Liver (tissue), 9 donors: ENCODE data around the gene NTM. TPM values are rescaled to one million over a fixed set of nuclear protein-coding genes. Genes with fewer than 3 reads are reported as not detected.

Source experiments
- DNase-seq: peaks from one replicate; pipeline ENCODE4 v3.0.0-alpha.2; 2017; ENCODE audit warnings: low spot score
- H3K27ac ChIP-seq, 2 donors: one replicate each; pipeline ENCODE4 v1.7.0; 2013; ENCODE audit warnings: inconsistent platforms in 2 of 2, low read length in 2 of 2, control low read depth in 1 of 2, low read depth in 1 of 2, mild to moderate bottlenecking in 1 of 2
- H3K27me3 ChIP-seq, 4 donors: one replicate each; pipeline versions ENCODE4 v1.6.1 to v1.7.0; 2013; ENCODE audit warnings: low read length in 3 of 4, inconsistent platforms in 1 of 4, mild to moderate bottlenecking in 1 of 4, moderate library complexity in 1 of 4; ENCODE audit not compliant: control insufficient read depth in 4 of 4, insufficient read depth in 4 of 4
- H3K36me3 ChIP-seq, 4 donors: one replicate each; pipeline versions ENCODE4 v1.6.1 to v1.7.0; 2013; ENCODE audit warnings: low read length in 3 of 4, mild to moderate bottlenecking in 3 of 4, low read depth in 1 of 4, moderate library complexity in 1 of 4; ENCODE audit not compliant: control insufficient read depth in 4 of 4, insufficient read depth in 3 of 4
- H3K4me1 ChIP-seq, 4 donors: one replicate each; pipeline versions ENCODE4 v1.6.1 to v1.7.0; 2013; ENCODE audit warnings: low read length in 3 of 4, mild to moderate bottlenecking in 3 of 4, moderate library complexity in 1 of 4; ENCODE audit not compliant: control insufficient read depth in 4 of 4, insufficient read depth in 4 of 4
- H3K4me3 ChIP-seq, 3 donors: one replicate each; pipeline versions ENCODE4 v1.6.1 to v1.7.0; 2013; ENCODE audit warnings: low read length in 3 of 3, control low read depth in 1 of 3, low read depth in 1 of 3, mild to moderate bottlenecking in 1 of 3
- H3K9ac ChIP-seq, 2 donors: one replicate each; pipeline ENCODE4 v1.7.0; 2013; ENCODE audit warnings: low read length in 2 of 2, mild to moderate bottlenecking in 2 of 2, moderate library complexity in 2 of 2, control low read depth in 1 of 2, low read depth in 1 of 2
- H3K9me3 ChIP-seq, 4 donors: one replicate each; pipeline versions ENCODE4 v1.6.1 to v1.7.0; 2013; ENCODE audit warnings: low read length in 3 of 4; ENCODE audit not compliant: control insufficient read depth in 4 of 4
- EGR1 ChIP-seq, 2 donors: IDR thresholded peaks; 2 replicates each; pipeline ENCODE4 v1.6.1; 2016 to 2018; ENCODE audit warnings: antibody characterized with exemption in 2 of 2, low read depth in 2 of 2
- FOXA1 ChIP-seq: IDR thresholded peaks from 2 replicates; pipeline ENCODE4 v1.6.1; 2016; ENCODE audit warnings: antibody characterized with exemption
- FOXA2 ChIP-seq: IDR thresholded peaks from 2 replicates; pipeline ENCODE4 v1.6.1; 2016; ENCODE audit warnings: antibody characterized with exemption
- GABPA ChIP-seq, 2 donors: IDR thresholded peaks in 1 of 2; conservative IDR thresholded peaks in 1 of 2; 2 replicates each; pipeline ENCODE4 v1.6.1; 2016; ENCODE audit warnings: antibody characterized with exemption in 2 of 2, mild to moderate bottlenecking in 1 of 2, moderate library complexity in 1 of 2
- HNF4A ChIP-seq, 2 donors: conservative IDR thresholded peaks; 2 replicates each; pipeline ENCODE4 v1.6.1; 2016; ENCODE audit warnings: antibody characterized with exemption in 2 of 2, mild to moderate bottlenecking in 2 of 2
- HNF4G ChIP-seq: IDR thresholded peaks from 2 replicates; pipeline ENCODE4 v1.6.1; 2016; ENCODE audit warnings: antibody characterized with exemption
- JUND ChIP-seq, 2 donors: IDR thresholded peaks; 2 replicates each; pipeline ENCODE4 v1.6.1; 2016; ENCODE audit warnings: antibody characterized with exemption in 2 of 2
- NR2F2 ChIP-seq: IDR thresholded peaks from 2 replicates; pipeline ENCODE4 v1.6.1; 2016; ENCODE audit warnings: antibody characterized with exemption
- RAD21 ChIP-seq, 2 donors: IDR thresholded peaks; 2 replicates each; pipeline ENCODE4 v1.6.1; 2016; ENCODE audit warnings: antibody characterized with exemption in 2 of 2, mild to moderate bottlenecking in 2 of 2
- RXRA ChIP-seq, 2 donors: IDR thresholded peaks; 2 replicates each; pipeline ENCODE4 v1.6.1; 2017 to 2018; ENCODE audit warnings: antibody characterized with exemption in 2 of 2, mild to moderate bottlenecking in 1 of 2
- SP1 ChIP-seq: IDR thresholded peaks from 2 replicates; pipeline ENCODE4 v1.6.1; 2018; ENCODE audit warnings: antibody characterized with exemption, mild to moderate bottlenecking
- TAF1 ChIP-seq: conservative IDR thresholded peaks from 2 replicates; pipeline ENCODE4 v1.6.1; 2016; ENCODE audit warnings: antibody characterized with exemption, mild to moderate bottlenecking
- YY1 ChIP-seq: IDR thresholded peaks from 2 replicates; pipeline ENCODE4 v1.6.1; 2016; ENCODE audit warnings: antibody characterized with exemption, mild to moderate bottlenecking
- WGBS: extraction: QIAGEN DNeasy Blood & Tissue Kit; methylation state at CpG from one replicate; pipeline ENCODE4 v1.1.7; 2013; 5-methylcytosine and 5-hydroxymethylcytosine counted together
- polyA plus RNA-seq, 2 donors: library from polyadenylated mRNA; stranded (reverse) in 1 of 2; unstranded in 1 of 2; fragments of 200-250 nt in 1 of 2; fragments of >200 nt in 1 of 2; fragmentation: Nextera tagmentation in 1 of 2; extraction: Ambion mirVana in 1 of 2; gene quantifications; one replicate each; pipeline versions ENCODE4 v1.2.1 to v1.2.3, GENCODE V29; 2013 to 2015
- total RNA-seq, 2 donors: library from RNA; depleted of rRNA; stranded (reverse); fragments of >200 nt; gene quantifications; one replicate each; pipeline ENCODE4 v1.2.3, GENCODE V29; 2014
- TF ChIP-seq, protein P1 (sequence below): IDR thresholded peaks from 2 replicates; pipeline ENCODE4 v1.6.1; 2016; ENCODE audit warnings: antibody characterized with exemption
- TF ChIP-seq, protein P2 (sequence below): IDR thresholded peaks from 2 replicates; pipeline ENCODE4 v1.6.1; 2016; ENCODE audit warnings: antibody characterized with exemption, mild to moderate bottlenecking
- TF ChIP-seq, protein P3 (sequence below): IDR thresholded peaks from 2 replicates; pipeline ENCODE4 v1.6.1; 2016; ENCODE audit warnings: antibody characterized with exemption
- TF ChIP-seq, protein P4 (sequence below): fragments of 150-350 bp; IDR thresholded peaks from 2 replicates; pipeline ENCODE4 v1.5.1; 2017; ENCODE audit warnings: improper control_type of control experiment, low read depth, low read length; ENCODE audit not compliant: missing input control
- TF ChIP-seq, protein P5 (sequence below): IDR thresholded peaks from 2 replicates; pipeline ENCODE4 v1.6.1; 2016; ENCODE audit warnings: antibody characterized with exemption
- donor health status: healthy.
- donor health status: healthy.
- donor health status: healthy.
- donor health status: healthy.
- donor health status: healthy.

Gene NTM
- total and polyA plus RNA-seq, 4 donors, result 0.08 to 1.1 (median 0.08) TPM; not detected in 1

DNA sequence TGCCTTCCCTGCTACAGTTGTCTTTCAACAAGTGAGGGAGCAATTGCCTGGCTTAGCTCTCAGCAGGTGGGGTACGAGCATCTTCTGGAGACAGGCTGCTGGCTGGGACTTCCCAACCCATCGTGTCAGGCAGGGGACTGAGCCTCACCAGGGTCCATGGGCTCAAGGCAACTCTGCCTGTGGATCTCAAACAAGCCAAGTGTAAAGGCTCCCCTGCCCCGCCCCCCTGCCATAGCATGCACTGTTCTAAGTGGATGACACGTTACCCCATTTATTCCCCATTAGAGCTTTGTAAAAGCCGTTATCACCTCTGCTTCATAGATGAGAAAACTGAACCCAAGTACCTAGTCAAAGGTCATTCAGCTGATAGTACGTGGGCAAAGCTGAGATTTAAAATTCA is 222.9 kb downstream of the NTM start:
- H3K27ac ChIP-seq, result no peak overlapping the region
- H3K27me3 ChIP-seq, result peaks cover 0 to 5% (median under 1%) of the 10 kb centered on the region in 4 donors
- TF ChIP-seq EGR1 (IDR thresholded peaks at IDR 0.05; ENCODE audit: low read depth in 2 of 2) (no peak), HNF4A (conservative IDR thresholded peaks at IDR 0.05) (no peak), RXRA (IDR thresholded peaks at IDR 0.05) (no peak), JUND (IDR thresholded peaks at IDR 0.05) (no peak), FOXA2 (no peak), TAF1 (no peak)
- TF ChIP-seq, protein P1, sequence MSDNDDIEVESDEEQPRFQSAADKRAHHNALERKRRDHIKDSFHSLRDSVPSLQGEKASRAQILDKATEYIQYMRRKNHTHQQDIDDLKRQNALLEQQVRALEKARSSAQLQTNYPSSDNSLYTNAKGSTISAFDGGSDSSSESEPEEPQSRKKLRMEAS, result no peak
- TF ChIP-seq, protein P2, sequence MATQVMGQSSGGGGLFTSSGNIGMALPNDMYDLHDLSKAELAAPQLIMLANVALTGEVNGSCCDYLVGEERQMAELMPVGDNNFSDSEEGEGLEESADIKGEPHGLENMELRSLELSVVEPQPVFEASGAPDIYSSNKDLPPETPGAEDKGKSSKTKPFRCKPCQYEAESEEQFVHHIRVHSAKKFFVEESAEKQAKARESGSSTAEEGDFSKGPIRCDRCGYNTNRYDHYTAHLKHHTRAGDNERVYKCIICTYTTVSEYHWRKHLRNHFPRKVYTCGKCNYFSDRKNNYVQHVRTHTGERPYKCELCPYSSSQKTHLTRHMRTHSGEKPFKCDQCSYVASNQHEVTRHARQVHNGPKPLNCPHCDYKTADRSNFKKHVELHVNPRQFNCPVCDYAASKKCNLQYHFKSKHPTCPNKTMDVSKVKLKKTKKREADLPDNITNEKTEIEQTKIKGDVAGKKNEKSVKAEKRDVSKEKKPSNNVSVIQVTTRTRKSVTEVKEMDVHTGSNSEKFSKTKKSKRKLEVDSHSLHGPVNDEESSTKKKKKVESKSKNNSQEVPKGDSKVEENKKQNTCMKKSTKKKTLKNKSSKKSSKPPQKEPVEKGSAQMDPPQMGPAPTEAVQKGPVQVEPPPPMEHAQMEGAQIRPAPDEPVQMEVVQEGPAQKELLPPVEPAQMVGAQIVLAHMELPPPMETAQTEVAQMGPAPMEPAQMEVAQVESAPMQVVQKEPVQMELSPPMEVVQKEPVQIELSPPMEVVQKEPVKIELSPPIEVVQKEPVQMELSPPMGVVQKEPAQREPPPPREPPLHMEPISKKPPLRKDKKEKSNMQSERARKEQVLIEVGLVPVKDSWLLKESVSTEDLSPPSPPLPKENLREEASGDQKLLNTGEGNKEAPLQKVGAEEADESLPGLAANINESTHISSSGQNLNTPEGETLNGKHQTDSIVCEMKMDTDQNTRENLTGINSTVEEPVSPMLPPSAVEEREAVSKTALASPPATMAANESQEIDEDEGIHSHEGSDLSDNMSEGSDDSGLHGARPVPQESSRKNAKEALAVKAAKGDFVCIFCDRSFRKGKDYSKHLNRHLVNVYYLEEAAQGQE, result no peak
- WGBS, result 46% methylated on average over 6 of the region's 6 CpGs
- H3K36me3 ChIP-seq, result no peaks in the 10 kb centered on the region
- no peak for DNase-seq
- no peak overlapping the region for H3K9ac ChIP-seq
- H3K4me1 ChIP-seq, result no peaks in the 10 kb centered on the region
- H3K9me3 ChIP-seq, result no peaks in the 10 kb centered on the region
- no peak overlapping the region for H3K4me3 ChIP-seq

DNA sequence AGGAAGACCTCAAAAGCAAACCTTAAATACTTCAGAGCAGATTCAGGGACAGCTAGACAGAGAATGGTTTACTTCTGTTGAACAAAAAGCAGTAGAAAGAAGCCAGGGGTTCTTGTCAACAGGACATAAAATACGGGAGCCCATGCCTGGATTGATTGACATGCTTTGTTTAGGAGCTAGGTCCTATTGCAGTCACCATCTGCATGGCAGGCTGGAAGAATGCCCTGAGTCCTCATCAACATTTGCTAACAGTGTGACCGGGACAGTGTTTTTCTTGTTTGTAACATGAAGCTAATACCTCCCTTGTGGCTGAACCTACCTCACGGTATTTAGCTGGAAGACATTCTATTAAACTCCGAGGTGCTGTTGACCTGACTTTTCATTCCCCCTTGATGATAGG is 225.4 kb downstream of the NTM start:
- Histone ChIP-seq H3K27me3 (peaks cover 0 to 3% (median under 1%) of the 10 kb centered on the region in 4 donors), H3K36me3 (no peaks in the 10 kb centered on the region), H3K27ac (no peak overlapping the region), H3K9ac (no peak overlapping the region), H3K4me3 (no peak overlapping the region), H3K9me3 (no peaks in the 10 kb centered on the region), H3K4me1 (no peaks in the 10 kb centered on the region)
- 55% methylated on average over 4 of the region's 4 CpGs for WGBS
- no peak for DNase-seq
- no peak for TF ChIP-seq RXRA (IDR thresholded peaks at IDR 0.05)
- no peak for TF ChIP-seq NR2F2
- no peak for TF ChIP-seq EGR1 (IDR thresholded peaks at IDR 0.05; ENCODE audit: low read depth in 2 of 2)
- TF ChIP-seq HNF4G, result no peak
- TF ChIP-seq, protein P2, result no peak
- TF ChIP-seq GABPA (IDR thresholded peaks at IDR 0.05 in 1 of 2, conservative IDR thresholded peaks at IDR 0.05 in 1 of 2), result no peak
- TF ChIP-seq SP1, result no peak
- TF ChIP-seq, protein P3, sequence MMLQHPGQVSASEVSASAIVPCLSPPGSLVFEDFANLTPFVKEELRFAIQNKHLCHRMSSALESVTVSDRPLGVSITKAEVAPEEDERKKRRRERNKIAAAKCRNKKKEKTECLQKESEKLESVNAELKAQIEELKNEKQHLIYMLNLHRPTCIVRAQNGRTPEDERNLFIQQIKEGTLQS, result no peak
- TF ChIP-seq, protein P1, result no peak
- no peak for TF ChIP-seq YY1
- TF ChIP-seq HNF4A (conservative IDR thresholded peaks at IDR 0.05), result no peak
- no peak for TF ChIP-seq JUND (IDR thresholded peaks at IDR 0.05)
- TF ChIP-seq RAD21 (IDR thresholded peaks at IDR 0.05), result no peak
- TF ChIP-seq FOXA1, result no peak
- TF ChIP-seq TAF1, result no peak
- TF ChIP-seq, protein P4, sequence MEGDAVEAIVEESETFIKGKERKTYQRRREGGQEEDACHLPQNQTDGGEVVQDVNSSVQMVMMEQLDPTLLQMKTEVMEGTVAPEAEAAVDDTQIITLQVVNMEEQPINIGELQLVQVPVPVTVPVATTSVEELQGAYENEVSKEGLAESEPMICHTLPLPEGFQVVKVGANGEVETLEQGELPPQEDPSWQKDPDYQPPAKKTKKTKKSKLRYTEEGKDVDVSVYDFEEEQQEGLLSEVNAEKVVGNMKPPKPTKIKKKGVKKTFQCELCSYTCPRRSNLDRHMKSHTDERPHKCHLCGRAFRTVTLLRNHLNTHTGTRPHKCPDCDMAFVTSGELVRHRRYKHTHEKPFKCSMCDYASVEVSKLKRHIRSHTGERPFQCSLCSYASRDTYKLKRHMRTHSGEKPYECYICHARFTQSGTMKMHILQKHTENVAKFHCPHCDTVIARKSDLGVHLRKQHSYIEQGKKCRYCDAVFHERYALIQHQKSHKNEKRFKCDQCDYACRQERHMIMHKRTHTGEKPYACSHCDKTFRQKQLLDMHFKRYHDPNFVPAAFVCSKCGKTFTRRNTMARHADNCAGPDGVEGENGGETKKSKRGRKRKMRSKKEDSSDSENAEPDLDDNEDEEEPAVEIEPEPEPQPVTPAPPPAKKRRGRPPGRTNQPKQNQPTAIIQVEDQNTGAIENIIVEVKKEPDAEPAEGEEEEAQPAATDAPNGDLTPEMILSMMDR, result no peak
- TF ChIP-seq, protein P5, sequence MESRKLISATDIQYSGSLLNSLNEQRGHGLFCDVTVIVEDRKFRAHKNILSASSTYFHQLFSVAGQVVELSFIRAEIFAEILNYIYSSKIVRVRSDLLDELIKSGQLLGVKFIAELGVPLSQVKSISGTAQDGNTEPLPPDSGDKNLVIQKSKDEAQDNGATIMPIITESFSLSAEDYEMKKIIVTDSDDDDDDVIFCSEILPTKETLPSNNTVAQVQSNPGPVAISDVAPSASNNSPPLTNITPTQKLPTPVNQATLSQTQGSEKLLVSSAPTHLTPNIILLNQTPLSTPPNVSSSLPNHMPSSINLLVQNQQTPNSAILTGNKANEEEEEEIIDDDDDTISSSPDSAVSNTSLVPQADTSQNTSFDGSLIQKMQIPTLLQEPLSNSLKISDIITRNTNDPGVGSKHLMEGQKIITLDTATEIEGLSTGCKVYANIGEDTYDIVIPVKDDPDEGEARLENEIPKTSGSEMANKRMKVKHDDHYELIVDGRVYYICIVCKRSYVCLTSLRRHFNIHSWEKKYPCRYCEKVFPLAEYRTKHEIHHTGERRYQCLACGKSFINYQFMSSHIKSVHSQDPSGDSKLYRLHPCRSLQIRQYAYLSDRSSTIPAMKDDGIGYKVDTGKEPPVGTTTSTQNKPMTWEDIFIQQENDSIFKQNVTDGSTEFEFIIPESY, result no peak
- TF ChIP-seq FOXA2, result no peak
